SJSA1 (cell line): Measurements from ENCODE around the gene KRTAP12-4. TPM values are rescaled to one million over a fixed set of nuclear protein-coding genes. Genes with fewer than 3 reads are reported as not detected.
A peak's percentile ranks its signal among the peaks of the same experiment; 100 is the strongest.
"Not testable (repeated sequence)": the region's sequence is repeated elsewhere in the genome, so short reads cannot be mapped to it uniquely, and the experiment has no call there.

Source experiments
- DNase-seq, 2 experiments: peaks; one replicate each; pipeline ENCODE4 v3.0.0-alpha.2; 2015 to 2020; ENCODE audit warnings: low spot score in 2 of 2, low read depth in 1 of 2
- H3K27ac ChIP-seq: fragments of 250-450 bp; sonication (Bioruptor Pico); 2 replicates; pipeline ENCODE4 v1.5.1; 2020; ENCODE audit warnings: mild to moderate bottlenecking, moderate library complexity
- H3K27me3 ChIP-seq: fragments of 250-450 bp; sonication (Bioruptor Pico); replicated peaks from 2 replicates; pipeline ENCODE4 v1.5.1; 2020; ENCODE audit warnings: mild to moderate bottlenecking, moderate library complexity
- H3K36me3 ChIP-seq: fragments of 250-450 bp; sonication (Bioruptor Pico); 2 replicates; pipeline ENCODE4 v1.5.1; 2020; ENCODE audit warnings: mild to moderate bottlenecking
- H3K4me1 ChIP-seq: fragments of 250-450 bp; sonication (Bioruptor Pico); replicated peaks from 2 replicates; pipeline ENCODE4 v1.6.1; 2021; ENCODE audit warnings: mild to moderate bottlenecking
- H3K4me3 ChIP-seq: fragments of 250-450 bp; sonication (Bioruptor Pico); 2 replicates; pipeline ENCODE4 v1.5.1; 2020; ENCODE audit warnings: mild to moderate bottlenecking
- H3K9me3 ChIP-seq: fragments of 250-450 bp; sonication (Bioruptor Pico); replicated peaks from 2 replicates; pipeline ENCODE4 v1.5.1; 2020; ENCODE audit warnings: mild to moderate bottlenecking
- total RNA-seq: library from RNA; depleted of rRNA; stranded (reverse); fragments of >200 nt; shearing (Covaris generic); gene quantifications from 2 replicates; pipeline ENCODE4 v1.2.3, GENCODE V29; 2014

KRTAP12-4 gene
- total RNA-seq, 1 experiment from 2014 or later, result not detected

- no peak for DNase-seq
- H3K27me3 ChIP-seq, result peaks cover 51% of the 10 kb centered on the region
- H3K36me3 ChIP-seq, result no peaks in the 10 kb centered on the region
- no peaks in the 10 kb centered on the region; the same call in 1 of the 2 replicates for H3K9me3 ChIP-seq
- H3K27ac ChIP-seq, result no peak within 1 kb of the TSS
- no peaks in the 10 kb centered on the region for H3K4me1 ChIP-seq
- H3K4me3 ChIP-seq, result no peak within 1 kb of the TSS
Measured at GRCh38 chr21:44681861-44682579, 27.6 kb upstream of the KRTAP12-4 start, which contains the start of gene KRTAP12-1. TSS of gene KRTAP12-1 (minus strand) at chr21:44682163. CDS start at chr21:44682123, 40 bp downstream.

GRCh38 chr21:44681152-44681551, 26.7 kb upstream of the KRTAP12-4 start:
- H3K27me3 ChIP-seq, result peaks cover 50% of the 10 kb centered on the region
- no peaks in the 10 kb centered on the region for H3K36me3 ChIP-seq
- no peak overlapping the region for H3K4me3 ChIP-seq
- no peak overlapping the region for H3K27ac ChIP-seq
- H3K4me1 ChIP-seq, result no peaks in the 10 kb centered on the region
- no peak for DNase-seq
- H3K9me3 ChIP-seq, result no peaks in the 10 kb centered on the region; the same call in 1 of the 2 replicates

GRCh38 chr21:44677881-44678280, 23.4 kb upstream of the KRTAP12-4 start:
- Histone ChIP-seq H3K27ac (no peak overlapping the region), H3K36me3 (no peaks in the 10 kb centered on the region), H3K27me3 (peaks cover 39% of the 10 kb centered on the region), H3K4me1 (no peaks in the 10 kb centered on the region), H3K4me3 (no peak overlapping the region), H3K9me3 (no peaks in the 10 kb centered on the region; the same call in 1 of the 2 replicates)
- DNase-seq, result no peak

- no peaks in the 10 kb centered on the region for H3K9me3 ChIP-seq
- H3K4me1 ChIP-seq, result no peaks in the 10 kb centered on the region
- peaks cover 14% of the 10 kb centered on the region; the same call in 1 of the 2 replicates for H3K27me3 ChIP-seq
- no peak for DNase-seq
- H3K36me3 ChIP-seq, result no peaks in the 10 kb centered on the region
- no peak overlapping the region for H3K27ac ChIP-seq
- H3K4me3 ChIP-seq, result no peak overlapping the region
Measured at GRCh38 chr21:44671911-44672310, 17.5 kb upstream of the KRTAP12-4 start.

- H3K36me3 ChIP-seq, result no peaks in the 10 kb centered on the region
- H3K27ac ChIP-seq, result no peak overlapping the region
- no peaks in the 10 kb centered on the region for H3K4me1 ChIP-seq
- H3K27me3 ChIP-seq, result peaks cover 7% of the 10 kb centered on the region; the same call in 1 of the 2 replicates
- no peak for DNase-seq
- H3K4me3 ChIP-seq, result no peak overlapping the region
- no peaks in the 10 kb centered on the region for H3K9me3 ChIP-seq
Measured at GRCh38 chr21:44670642-44671432, 16.4 kb upstream of the KRTAP12-4 start.

- no peak for DNase-seq
- Histone ChIP-seq H3K4me3 (no peak overlapping the region), H3K27me3 (no peaks in the 10 kb centered on the region), H3K36me3 (no peaks in the 10 kb centered on the region), H3K9me3 (no peaks in the 10 kb centered on the region), H3K27ac (no peak overlapping the region), H3K4me1 (no peaks in the 10 kb centered on the region)
Measured at GRCh38 chr21:44667612-44668011, 13.2 kb upstream of the KRTAP12-4 start.

- Histone ChIP-seq H3K4me1 (no peaks in the 10 kb centered on the region), H3K27ac (no peak within 1 kb of the TSS), H3K4me3 (no peak within 1 kb of the TSS), H3K9me3 (no peaks in the 10 kb centered on the region), H3K36me3 (no peaks in the 10 kb centered on the region), H3K27me3 (no peaks in the 10 kb centered on the region)
- no peak for DNase-seq
Measured at GRCh38 chr21:44666401-44667320, 12.2 kb upstream of the KRTAP12-4 start, which contains the start of gene KRTAP12-2. TSS of gene KRTAP12-2 (minus strand) at chr21:44666927. CDS start at chr21:44666886, 41 bp downstream.

GRCh38 chr21:44664691-44665090, 10.2 kb upstream of the KRTAP12-4 start:
- no peaks in the 10 kb centered on the region for H3K27me3 ChIP-seq
- DNase-seq, result no peak
- H3K27ac ChIP-seq, result no peak overlapping the region
- H3K9me3 ChIP-seq, result no peaks in the 10 kb centered on the region
- no peaks in the 10 kb centered on the region for H3K36me3 ChIP-seq
- H3K4me1 ChIP-seq, result no peaks in the 10 kb centered on the region
- no peak overlapping the region for H3K4me3 ChIP-seq

GRCh38 chr21:44661567-44661966, 7.1 kb upstream of the KRTAP12-4 start:
- not testable (repeated sequence) for H3K27ac ChIP-seq, H3K27me3 ChIP-seq, H3K4me3 ChIP-seq, H3K9me3 ChIP-seq, H3K36me3 ChIP-seq, H3K4me1 ChIP-seq
- DNase-seq, result peak in 1 of 2 experiments; percentile 16

GRCh38 chr21:44658913-44659595, 4.6 kb upstream of the KRTAP12-4 start:
- Histone ChIP-seq H3K27ac (no peak overlapping the region), H3K27me3 (no peaks in the 10 kb centered on the region; the same call in 1 of the 2 replicates), H3K9me3 (0 out of 2 replicates have a peak, but pooled peaks cover 4% of the 10 kb centered on the region), H3K4me3 (no peak overlapping the region), H3K36me3 (no peaks in the 10 kb centered on the region), H3K4me1 (no peaks in the 10 kb centered on the region; the same call in 1 of the 2 replicates)
- DNase-seq, result no peak

- no peak overlapping the region for H3K27ac ChIP-seq
- H3K9me3 ChIP-seq, result 0 out of 2 replicates have a peak, but pooled peaks cover 4% of the 10 kb centered on the region
- H3K36me3 ChIP-seq, result no peaks in the 10 kb centered on the region
- H3K4me1 ChIP-seq, result no peaks in the 10 kb centered on the region; the same call in 1 of the 2 replicates
- H3K4me3 ChIP-seq, result no peak overlapping the region
- no peak for DNase-seq
- H3K27me3 ChIP-seq, result no peaks in the 10 kb centered on the region; the same call in 1 of the 2 replicates
Measured at GRCh38 chr21:44658541-44658910, 4.1 kb upstream of the KRTAP12-4 start.

- 0 out of 2 replicates have a peak, but pooled peaks cover 4% of the 10 kb centered on the region for H3K9me3 ChIP-seq
- no peak within 1 kb of the TSS for H3K4me3 ChIP-seq
- no peaks in the 10 kb centered on the region for H3K36me3 ChIP-seq
- no peaks in the 10 kb centered on the region; the same call in 1 of the 2 replicates for H3K27me3 ChIP-seq
- no peak for DNase-seq
- H3K4me1 ChIP-seq, result no peaks in the 10 kb centered on the region; the same call in 1 of the 2 replicates
- no peak within 1 kb of the TSS for H3K27ac ChIP-seq
Measured at GRCh38 chr21:44657635-44658540, 3.4 kb upstream of the KRTAP12-4 start, which contains the start of gene KRTAP12-3. TSS of gene KRTAP12-3 (plus strand) at chr21:44657932. CDS start at chr21:44657980, 48 bp downstream.
